ENCODE results near the gene CLOCK.
"Not testable (repeated sequence)": the region's sequence is repeated elsewhere in the genome, so short reads cannot be mapped to it uniquely, and the experiment has no call there.

CLOCK gene

GRCh38 chr4:55546756-55547465 lies at the start of gene CLOCK:
CLOCK (minus strand) TSS chr4:55546909; CDS start chr4:55482785, 64,124 bp downstream.
- in situ Hi-C loops (cut with MboI; ENCODE audit: low sequenced_read_pairs), result no loop called here

GRCh38 chr4:55592014-55592413 lies 45.3 kb upstream of the CLOCK start, which contains the start of gene PDCL2:
PDCL2 (minus strand) TSS chr4:55592245; CDS start chr4:55592109, 136 bp downstream.
- in situ Hi-C loops (cut with MboI; ENCODE audit: low sequenced_read_pairs), result no loop called here

- in situ Hi-C loops (cut with MboI; ENCODE audit: low sequenced_read_pairs), result no loop called here
These were observed 41.5 kb upstream of the CLOCK start for GRCh38 chr4:55588160-55588559.

GRCh38 chr4:55582773-55583172 lies 36.1 kb upstream of the CLOCK start:
- in situ Hi-C loops (cut with MboI; ENCODE audit: low sequenced_read_pairs), result not testable (repeated sequence)

GRCh38 chr4:55578341-55579010 lies 31.8 kb upstream of the CLOCK start:
- in situ Hi-C loops (cut with MboI; ENCODE audit: low sequenced_read_pairs), result no loop called here

- in situ Hi-C loops (cut with MboI; ENCODE audit: low sequenced_read_pairs), result no loop called here
These were observed 28.8 kb upstream of the CLOCK start for GRCh38 chr4:55575513-55575912.

- in situ Hi-C loops (cut with MboI; ENCODE audit: low sequenced_read_pairs), result no loop called here
These were observed 27.5 kb upstream of the CLOCK start for GRCh38 chr4:55574252-55574651.

- in situ Hi-C loops (cut with MboI; ENCODE audit: low sequenced_read_pairs), result no loop called here
These were observed 25.1 kb upstream of the CLOCK start for GRCh38 chr4:55571806-55572205.

- in situ Hi-C loops (cut with MboI; ENCODE audit: low sequenced_read_pairs), result no loop called here
These were observed 22.3 kb upstream of the CLOCK start for GRCh38 chr4:55568905-55569504.

- in situ Hi-C loops (cut with MboI; ENCODE audit: low sequenced_read_pairs), result no loop called here
These were observed 15.2 kb upstream of the CLOCK start for GRCh38 chr4:55561889-55562288.

- in situ Hi-C loops (cut with MboI; ENCODE audit: low sequenced_read_pairs), result no loop called here
These were observed 13.4 kb upstream of the CLOCK start for GRCh38 chr4:55560096-55560495.

- in situ Hi-C loops (cut with MboI; ENCODE audit: low sequenced_read_pairs), result no loop called here
These were observed 7.8 kb upstream of the CLOCK start for GRCh38 chr4:55554453-55555030.

GRCh38 chr4:55553441-55554201 lies 6.9 kb upstream of the CLOCK start:
- in situ Hi-C loops (cut with MboI; ENCODE audit: low sequenced_read_pairs), result no loop called here

- in situ Hi-C loops (cut with MboI; ENCODE audit: low sequenced_read_pairs), result not testable (repeated sequence)
These were observed 5.3 kb upstream of the CLOCK start for GRCh38 chr4:55551964-55552363.

GRCh38 chr4:55549888-55550287 lies 3.2 kb upstream of the CLOCK start:
- in situ Hi-C loops (cut with MboI; ENCODE audit: low sequenced_read_pairs), result no loop called here

- in situ Hi-C loops (cut with MboI; ENCODE audit: low sequenced_read_pairs), result no loop called here
These were observed 1.2 kb upstream of the CLOCK start for GRCh38 chr4:55547918-55548317.

- in situ Hi-C loops (cut with MboI; ENCODE audit: low sequenced_read_pairs), result no loop called here
These were observed 709 bp upstream of the CLOCK start for GRCh38 chr4:55547466-55547770.

GRCh38 chr4:55546506-55546755 lies 278 bp downstream of the CLOCK start:
- in situ Hi-C loops (cut with MboI; ENCODE audit: low sequenced_read_pairs), result no loop called here

- in situ Hi-C loops (cut with MboI; ENCODE audit: low sequenced_read_pairs), result no loop called here
These were observed 836 bp downstream of the CLOCK start for GRCh38 chr4:55545641-55546505.

GRCh38 chr4:55545151-55545550 lies 1.6 kb downstream of the CLOCK start:
- in situ Hi-C loops (cut with MboI; ENCODE audit: low sequenced_read_pairs), result no loop called here
